SK-N-SH treated with all-trans-retinoic acid at 6 μM for 48 hours (cell line): ENCODE data around the gene SLC6A19.

Experiments used
- ATAC-seq: fragments of 200-7000 bp; cut with Tn5 transposase; 3 replicates; pipeline ENCODE4 v1.9.1; 2020; ENCODE audit warnings: mild to moderate bottlenecking, moderate library complexity
- ARNTL ChIP-seq: fragments of 450-650 bp; formaldehyde crosslinking; IDR thresholded peaks from 2 replicates; pipeline ENCODE4 v1.5.0; 2020; ENCODE audit warnings: low read depth, mild to moderate bottlenecking, moderate library complexity, borderline replicate concordance
- BACH2 ChIP-seq: fragments of 250-450 bp; sonication (Bioruptor Pico); IDR thresholded peaks from 2 replicates; pipeline ENCODE4 v1.9.0; 2021; ENCODE audit warnings: mild to moderate bottlenecking, borderline replicate concordance
- CSDC2 ChIP-seq: fragments of 250-450 bp; sonication (Bioruptor Pico); IDR thresholded peaks from 2 replicates; pipeline ENCODE4 v1.5.0; 2020; ENCODE audit warnings: mild to moderate bottlenecking, moderate library complexity
- ESRRG ChIP-seq: fragments of 250-450 bp; sonication (Bioruptor Pico); IDR thresholded peaks from 2 replicates; pipeline ENCODE4 v1.6.1; 2021; ENCODE audit warnings: mild to moderate bottlenecking
- GLIS3 ChIP-seq: fragments of 250-450 bp; sonication (Bioruptor Pico); IDR thresholded peaks from 2 replicates; pipeline ENCODE4 v1.5.0; 2020; ENCODE audit warnings: mild to moderate bottlenecking, moderate library complexity
- ISL1 ChIP-seq: fragments of 250-450 bp; sonication (Bioruptor Pico); IDR thresholded peaks from 2 replicates; pipeline ENCODE4 v2.1.2; 2022; ENCODE audit warnings: mild to moderate bottlenecking, moderate library complexity
- OSR1 ChIP-seq: fragments of 250-450 bp; sonication (Bioruptor Pico); IDR thresholded peaks from 2 replicates; pipeline ENCODE4 v1.8.0; 2022; ENCODE audit warnings: moderate library complexity, mild to moderate bottlenecking, inconsistent platforms
- PPARA ChIP-seq: fragments of 250-450 bp; sonication (Bioruptor Pico); IDR thresholded peaks from 2 replicates; pipeline ENCODE4 v1.5.0; 2020; ENCODE audit warnings: mild to moderate bottlenecking, borderline replicate concordance
- RARB ChIP-seq: fragments of 250-450 bp; sonication (Bioruptor Pico); IDR thresholded peaks from 2 replicates; pipeline ENCODE4 v1.8.0; 2021; ENCODE audit warnings: mild to moderate bottlenecking, moderate library complexity
- SNAI2 ChIP-seq: fragments of 250-450 bp; sonication (Bioruptor Pico); IDR thresholded peaks from 2 replicates; pipeline ENCODE4 v1.5.0; 2020; ENCODE audit warnings: mild to moderate bottlenecking, moderate library complexity
- TCF4 ChIP-seq: fragments of 250-450 bp; sonication (Bioruptor Pico); IDR thresholded peaks from 2 replicates; pipeline ENCODE4 v1.8.0; 2021; ENCODE audit warnings: mild to moderate bottlenecking, moderate library complexity, borderline replicate concordance
- TOX ChIP-seq: fragments of 250-450 bp; sonication (Bioruptor Pico); IDR thresholded peaks from 2 replicates; pipeline ENCODE4 v1.8.0; 2021; ENCODE audit warnings: mild to moderate bottlenecking, moderate library complexity, borderline replicate concordance
- ZC3H10 ChIP-seq: fragments of 250-450 bp; sonication (Bioruptor Pico); IDR thresholded peaks from 2 replicates; pipeline ENCODE4 v1.5.1; 2021; ENCODE audit warnings: mild to moderate bottlenecking, moderate library complexity
- ZFP3 ChIP-seq: fragments of 250-450 bp; sonication (Bioruptor Pico); IDR thresholded peaks from 2 replicates; pipeline ENCODE4 v1.5.0; 2020; ENCODE audit warnings: mild to moderate bottlenecking, moderate library complexity
- ZFP30 ChIP-seq: fragments of 450-650 bp; formaldehyde crosslinking; IDR thresholded peaks from 2 replicates; pipeline ENCODE4 v1.5.0; 2022; ENCODE audit warnings: mild to moderate bottlenecking, moderate library complexity
- ZNF565 ChIP-seq: fragments of 450-650 bp; formaldehyde crosslinking; conservative IDR thresholded peaks from 2 replicates; pipeline ENCODE4 v1.5.0; 2020; ENCODE audit warnings: low read depth, mild to moderate bottlenecking, moderate library complexity
- ZNF70 ChIP-seq: fragments of 450-650 bp; formaldehyde crosslinking; IDR thresholded peaks from 2 replicates; pipeline ENCODE4 v1.5.0; 2020; ENCODE audit warnings: mild to moderate bottlenecking, moderate library complexity
- ZNF8 ChIP-seq: fragments of 450-650 bp; formaldehyde crosslinking; IDR thresholded peaks from 2 replicates; pipeline ENCODE4 v1.5.0; 2020; ENCODE audit warnings: mild to moderate bottlenecking, moderate library complexity
- TF ChIP-seq, protein P1 (sequence below): fragments of 250-450 bp; sonication (Bioruptor Pico); IDR thresholded peaks from 2 replicates; pipeline ENCODE4 v1.5.1; 2020; ENCODE audit warnings: low read depth, mild to moderate bottlenecking, moderate library complexity
- TF ChIP-seq, protein P2 (sequence below): fragments of 250-450 bp; sonication (Bioruptor Pico); IDR thresholded peaks from 2 replicates; pipeline ENCODE4 v1.8.0; 2021; ENCODE audit warnings: low read depth, mild to moderate bottlenecking, moderate library complexity, borderline replicate concordance
- TF ChIP-seq, protein P3 (sequence below): fragments of 250-450 bp; sonication (Bioruptor Pico); IDR thresholded peaks from 2 replicates; pipeline ENCODE4 v1.5.1; 2021; ENCODE audit warnings: mild to moderate bottlenecking, moderate library complexity
- TF ChIP-seq, protein P4 (sequence below): fragments of 250-450 bp; sonication (Bioruptor Pico); IDR thresholded peaks from 2 replicates; pipeline ENCODE4 v1.8.0; 2020; ENCODE audit warnings: mild to moderate bottlenecking, moderate library complexity, borderline replicate concordance

SLC6A19 gene

DNA sequence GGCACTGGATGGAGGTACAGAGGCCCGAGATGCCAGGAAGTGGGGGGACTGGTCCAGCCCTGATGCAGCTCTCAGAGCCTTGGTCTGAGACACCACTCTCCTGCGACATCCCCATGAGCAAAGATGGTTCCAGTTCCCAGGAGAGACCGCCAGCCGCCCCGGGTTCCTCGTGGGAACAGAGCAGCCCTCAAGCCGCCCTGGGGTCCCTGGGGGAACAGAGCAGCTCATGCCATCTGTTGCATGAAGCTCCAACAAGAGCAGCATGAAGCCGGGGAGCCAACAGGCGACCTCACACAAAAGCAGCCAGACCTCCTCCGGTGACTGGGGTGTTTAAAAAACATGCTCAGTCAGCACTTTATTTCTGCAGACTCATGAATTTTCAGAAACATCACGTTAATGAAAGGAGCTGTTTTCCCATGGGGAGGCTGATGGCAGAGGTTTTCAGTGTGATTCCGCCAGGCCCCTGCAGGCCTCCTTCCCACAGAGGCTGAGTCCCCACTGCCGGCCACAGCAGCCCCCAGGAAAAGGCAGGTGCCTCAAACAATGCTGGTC, 30.0 kb downstream of the SLC6A19 start:
- no peak for ATAC-seq
- no peak for TF ChIP-seq PPARA (CRISPR knock-in tag)
- no peak for TF ChIP-seq ZNF8
- TF ChIP-seq ZC3H10 (CRISPR knock-in tag), result no peak

DNA sequence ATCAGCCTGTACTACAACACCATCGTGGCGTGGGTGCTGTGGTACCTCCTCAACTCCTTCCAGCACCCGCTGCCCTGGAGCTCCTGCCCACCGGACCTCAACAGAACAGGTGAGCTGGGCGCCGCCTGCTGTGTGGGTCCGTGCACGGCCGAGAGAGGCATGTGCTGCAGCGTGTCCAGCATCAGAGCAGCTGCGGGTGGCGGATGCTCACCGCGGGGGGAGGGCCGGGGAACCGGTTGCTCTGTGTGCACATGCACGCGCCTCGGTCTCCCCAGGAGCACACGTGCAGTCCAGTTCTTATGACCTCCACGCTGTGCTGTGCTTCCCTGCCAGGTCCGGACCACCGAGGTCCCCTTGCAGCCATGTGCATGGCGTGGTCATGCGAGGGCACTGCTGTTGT, 31.4 kb downstream of the SLC6A19 start:
- TF ChIP-seq ZFP3 (CRISPR knock-in tag) (no peak), CSDC2 (CRISPR knock-in tag) (no peak), ZNF70 (CRISPR knock-in tag) (no peak), RARB (CRISPR knock-in tag) (no peak), ZNF565 (CRISPR knock-in tag) (no peak), TOX (CRISPR knock-in tag) (no peak)
- ATAC-seq, result no peak

DNA sequence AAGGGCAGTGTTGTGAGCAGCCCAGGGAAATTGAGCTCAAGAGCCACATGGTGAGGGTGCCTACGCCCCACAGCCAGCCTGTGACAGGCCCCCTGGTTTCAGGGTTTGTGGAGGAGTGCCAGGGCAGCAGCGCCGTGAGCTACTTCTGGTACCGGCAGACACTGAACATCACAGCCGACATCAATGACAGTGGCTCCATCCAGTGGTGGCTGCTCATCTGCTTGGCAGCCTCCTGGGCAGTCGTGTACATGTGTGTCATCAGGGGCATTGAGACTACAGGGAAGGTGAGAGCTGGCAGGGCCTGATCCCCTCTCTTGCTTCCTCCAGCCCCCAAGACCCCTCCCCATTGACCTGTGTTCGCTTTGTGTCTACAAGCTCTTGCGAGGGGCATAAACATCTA, 34.0 kb downstream of the SLC6A19 start:
- TF ChIP-seq PPARA (CRISPR knock-in tag) (no peak), ZNF70 (CRISPR knock-in tag) (no peak), ESRRG (CRISPR knock-in tag) (no peak), ARNTL (CRISPR knock-in tag) (no peak), ZFP3 (CRISPR knock-in tag) (no peak), OSR1 (no peak)
- TF ChIP-seq, protein P1, sequence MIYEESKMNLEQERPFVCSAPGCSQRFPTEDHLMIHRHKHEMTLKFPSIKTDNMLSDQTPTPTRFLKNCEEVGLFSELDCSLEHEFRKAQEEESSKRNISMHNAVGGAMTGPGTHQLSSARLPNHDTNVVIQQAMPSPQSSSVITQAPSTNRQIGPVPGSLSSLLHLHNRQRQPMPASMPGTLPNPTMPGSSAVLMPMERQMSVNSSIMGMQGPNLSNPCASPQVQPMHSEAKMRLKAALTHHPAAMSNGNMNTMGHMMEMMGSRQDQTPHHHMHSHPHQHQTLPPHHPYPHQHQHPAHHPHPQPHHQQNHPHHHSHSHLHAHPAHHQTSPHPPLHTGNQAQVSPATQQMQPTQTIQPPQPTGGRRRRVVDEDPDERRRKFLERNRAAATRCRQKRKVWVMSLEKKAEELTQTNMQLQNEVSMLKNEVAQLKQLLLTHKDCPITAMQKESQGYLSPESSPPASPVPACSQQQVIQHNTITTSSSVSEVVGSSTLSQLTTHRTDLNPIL (CRISPR knock-in tag), result no peak
- TF ChIP-seq, protein P2, sequence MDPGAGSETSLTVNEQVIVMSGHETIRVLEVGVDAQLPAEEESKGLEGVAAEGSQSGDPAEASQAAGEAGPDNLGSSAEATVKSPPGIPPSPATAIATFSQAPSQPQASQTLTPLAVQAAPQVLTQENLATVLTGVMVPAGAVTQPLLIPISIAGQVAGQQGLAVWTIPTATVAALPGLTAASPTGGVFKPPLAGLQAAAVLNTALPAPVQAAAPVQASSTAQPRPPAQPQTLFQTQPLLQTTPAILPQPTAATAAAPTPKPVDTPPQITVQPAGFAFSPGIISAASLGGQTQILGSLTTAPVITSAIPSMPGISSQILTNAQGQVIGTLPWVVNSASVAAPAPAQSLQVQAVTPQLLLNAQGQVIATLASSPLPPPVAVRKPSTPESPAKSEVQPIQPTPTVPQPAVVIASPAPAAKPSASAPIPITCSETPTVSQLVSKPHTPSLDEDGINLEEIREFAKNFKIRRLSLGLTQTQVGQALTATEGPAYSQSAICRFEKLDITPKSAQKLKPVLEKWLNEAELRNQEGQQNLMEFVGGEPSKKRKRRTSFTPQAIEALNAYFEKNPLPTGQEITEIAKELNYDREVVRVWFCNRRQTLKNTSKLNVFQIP (CRISPR knock-in tag), result no peak
- TF ChIP-seq, all 23 proteins: peak for 0
- no peak for ATAC-seq

DNA sequence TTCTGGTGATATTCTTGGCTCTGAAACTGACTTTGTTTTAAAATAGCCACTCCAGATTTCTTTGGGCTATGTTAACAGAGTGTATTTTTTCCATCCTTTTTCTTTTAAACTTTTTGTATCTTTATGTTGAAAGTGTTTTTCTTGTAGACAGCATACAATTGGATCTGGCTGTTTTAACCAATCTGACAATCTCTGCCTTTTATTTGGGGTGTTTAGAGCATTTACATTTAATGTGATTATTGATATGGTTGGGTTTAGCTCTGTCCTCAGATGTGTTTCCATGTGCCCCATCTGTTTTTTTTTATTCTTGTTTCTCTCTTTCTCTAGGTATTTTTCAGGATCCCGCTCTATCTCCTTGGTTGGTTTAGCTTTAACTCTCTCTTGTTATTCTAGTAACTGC, 34.4 kb downstream of the SLC6A19 start:
- TF ChIP-seq, protein P3, sequence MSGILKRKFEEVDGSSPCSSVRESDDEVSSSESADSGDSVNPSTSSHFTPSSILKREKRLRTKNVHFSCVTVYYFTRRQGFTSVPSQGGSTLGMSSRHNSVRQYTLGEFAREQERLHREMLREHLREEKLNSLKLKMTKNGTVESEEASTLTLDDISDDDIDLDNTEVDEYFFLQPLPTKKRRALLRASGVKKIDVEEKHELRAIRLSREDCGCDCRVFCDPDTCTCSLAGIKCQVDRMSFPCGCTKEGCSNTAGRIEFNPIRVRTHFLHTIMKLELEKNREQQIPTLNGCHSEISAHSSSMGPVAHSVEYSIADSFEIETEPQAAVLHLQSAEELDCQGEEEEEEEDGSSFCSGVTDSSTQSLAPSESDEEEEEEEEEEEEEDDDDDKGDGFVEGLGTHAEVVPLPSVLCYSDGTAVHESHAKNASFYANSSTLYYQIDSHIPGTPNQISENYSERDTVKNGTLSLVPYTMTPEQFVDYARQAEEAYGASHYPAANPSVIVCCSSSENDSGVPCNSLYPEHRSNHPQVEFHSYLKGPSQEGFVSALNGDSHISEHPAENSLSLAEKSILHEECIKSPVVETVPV (CRISPR knock-in tag), result no peak
- TF ChIP-seq ZNF70 (CRISPR knock-in tag) (no peak), ZC3H10 (CRISPR knock-in tag) (no peak), ISL1 (CRISPR knock-in tag) (no peak), ZFP30 (CRISPR knock-in tag) (no peak), CSDC2 (CRISPR knock-in tag) (no peak), GLIS3 (CRISPR knock-in tag) (no peak), PPARA (CRISPR knock-in tag) (no peak), BACH2 (CRISPR knock-in tag) (no peak), OSR1 (no peak), ARNTL (CRISPR knock-in tag) (no peak), TCF4 (no peak), ZNF565 (CRISPR knock-in tag) (no peak), SNAI2 (no peak), ZNF8 (no peak)
- TF ChIP-seq, protein P4, sequence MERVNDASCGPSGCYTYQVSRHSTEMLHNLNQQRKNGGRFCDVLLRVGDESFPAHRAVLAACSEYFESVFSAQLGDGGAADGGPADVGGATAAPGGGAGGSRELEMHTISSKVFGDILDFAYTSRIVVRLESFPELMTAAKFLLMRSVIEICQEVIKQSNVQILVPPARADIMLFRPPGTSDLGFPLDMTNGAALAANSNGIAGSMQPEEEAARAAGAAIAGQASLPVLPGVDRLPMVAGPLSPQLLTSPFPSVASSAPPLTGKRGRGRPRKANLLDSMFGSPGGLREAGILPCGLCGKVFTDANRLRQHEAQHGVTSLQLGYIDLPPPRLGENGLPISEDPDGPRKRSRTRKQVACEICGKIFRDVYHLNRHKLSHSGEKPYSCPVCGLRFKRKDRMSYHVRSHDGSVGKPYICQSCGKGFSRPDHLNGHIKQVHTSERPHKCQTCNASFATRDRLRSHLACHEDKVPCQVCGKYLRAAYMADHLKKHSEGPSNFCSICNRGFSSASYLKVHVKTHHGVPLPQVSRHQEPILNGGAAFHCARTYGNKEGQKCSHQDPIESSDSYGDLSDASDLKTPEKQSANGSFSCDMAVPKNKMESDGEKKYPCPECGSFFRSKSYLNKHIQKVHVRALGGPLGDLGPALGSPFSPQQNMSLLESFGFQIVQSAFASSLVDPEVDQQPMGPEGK (CRISPR knock-in tag), result no peak
- TF ChIP-seq, protein P1 (CRISPR knock-in tag), result no peak
- TF ChIP-seq, protein P2 (CRISPR knock-in tag), result no peak
- no peak for ATAC-seq
